Measurements from ENCODE around the gene ARHGEF19. TPM values are rescaled to one million over a fixed set of nuclear protein-coding genes. Genes with fewer than 3 reads are reported as not detected.

The ARHGEF19 gene
- total and polyA plus RNA-seq, 9 of the 15 experiments (the other 6 are each of a cell fraction or from before 2014, with no cell fraction given), result 0.73 to 21.0 (median 5.2) TPM

DNA sequence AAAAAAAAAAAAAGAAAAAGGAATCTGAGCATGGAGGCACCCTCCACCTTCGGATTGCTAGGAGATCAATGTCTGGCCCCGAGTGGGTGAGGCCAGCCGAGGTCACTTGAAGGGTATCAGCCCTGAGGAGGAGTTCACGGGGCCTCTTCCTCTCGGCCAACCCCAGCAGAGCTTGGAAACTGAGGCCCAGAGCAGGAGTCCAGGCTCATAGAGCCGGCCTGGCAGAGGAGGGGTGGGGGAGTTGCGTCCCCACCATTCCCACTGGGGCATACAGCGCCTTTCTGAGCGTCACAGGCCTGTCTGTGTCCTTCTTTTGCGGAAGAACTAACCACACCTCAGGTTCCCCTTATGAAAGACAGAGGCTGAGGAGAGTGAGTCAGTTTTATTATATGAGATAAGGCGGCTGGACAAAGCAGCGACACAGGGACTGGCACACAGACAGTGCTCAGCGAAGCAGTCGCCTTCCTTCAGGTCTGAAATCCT lies 39.4 kb downstream of the ARHGEF19 start (continued):
- TF ChIP-seq, protein P1, sequence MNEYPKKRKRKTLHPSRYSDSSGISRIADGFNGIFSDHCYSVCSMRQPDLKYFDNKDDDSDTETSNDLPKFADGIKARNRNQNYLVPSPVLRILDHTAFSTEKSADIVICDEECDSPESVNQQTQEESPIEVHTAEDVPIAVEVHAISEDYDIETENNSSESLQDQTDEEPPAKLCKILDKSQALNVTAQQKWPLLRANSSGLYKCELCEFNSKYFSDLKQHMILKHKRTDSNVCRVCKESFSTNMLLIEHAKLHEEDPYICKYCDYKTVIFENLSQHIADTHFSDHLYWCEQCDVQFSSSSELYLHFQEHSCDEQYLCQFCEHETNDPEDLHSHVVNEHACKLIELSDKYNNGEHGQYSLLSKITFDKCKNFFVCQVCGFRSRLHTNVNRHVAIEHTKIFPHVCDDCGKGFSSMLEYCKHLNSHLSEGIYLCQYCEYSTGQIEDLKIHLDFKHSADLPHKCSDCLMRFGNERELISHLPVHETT (CRISPR knock-in tag; conservative IDR thresholded peaks at IDR 0.05 in 1 of 2, IDR thresholded peaks at IDR 0.05 in 1 of 2), result peak in 1 of 2 experiments; percentile 48; a peak in 1 of 4 replicates
- TF ChIP-seq JUNB (CRISPR knock-in tag; conservative IDR thresholded peaks at IDR 0.05) (no peak), FOXJ2 (tag; IDR thresholded peaks at IDR 0.05) (no peak), DDX20 (tag; IDR thresholded peaks at IDR 0.05; ENCODE audit: low read depth) (no peak), PURB (CRISPR knock-in tag; IDR thresholded peaks at IDR 0.05; ENCODE audit: low read depth) (no peak), ETS2 (tag; IDR thresholded peaks at IDR 0.05; ENCODE audit: borderline replicate concordance, poor library complexity, severe bottlenecking) (no peak), BCOR (IDR thresholded peaks at IDR 0.05) (peak; percentile 46; the same call in 1 of the 2 replicates), MECOM (CRISPR knock-in tag; IDR thresholded peaks at IDR 0.05) (peak; percentile 75; the same call in 1 of the 2 replicates), RAD21 (CRISPR knock-in tag; conservative IDR thresholded peaks at IDR 0.05 in 1 of 2, IDR thresholded peaks at IDR 0.05 in 1 of 2) (no peak), RAD51 (IDR thresholded peaks at IDR 0.05; ENCODE audit: borderline replicate concordance, low read depth) (no peak), BMI1 (IDR thresholded peaks at IDR 0.05; ENCODE audit: low read length) (no peak), ATF1 (CRISPR knock-in tag; IDR thresholded peaks at IDR 0.05) (no peak), ATF1 (tag; IDR thresholded peaks at IDR 0.05) (peak; percentile 50), U2AF1 (optimal IDR thresholded peaks at IDR 0.05; ENCODE audit: low read depth, low read length) (no peak), HDAC8 (tag; IDR thresholded peaks at IDR 0.05) (no peak), RBM17 (IDR thresholded peaks at IDR 0.05; ENCODE audit: borderline replicate concordance, low read depth, low read length) (no peak)
- TF ChIP-seq, protein P2, sequence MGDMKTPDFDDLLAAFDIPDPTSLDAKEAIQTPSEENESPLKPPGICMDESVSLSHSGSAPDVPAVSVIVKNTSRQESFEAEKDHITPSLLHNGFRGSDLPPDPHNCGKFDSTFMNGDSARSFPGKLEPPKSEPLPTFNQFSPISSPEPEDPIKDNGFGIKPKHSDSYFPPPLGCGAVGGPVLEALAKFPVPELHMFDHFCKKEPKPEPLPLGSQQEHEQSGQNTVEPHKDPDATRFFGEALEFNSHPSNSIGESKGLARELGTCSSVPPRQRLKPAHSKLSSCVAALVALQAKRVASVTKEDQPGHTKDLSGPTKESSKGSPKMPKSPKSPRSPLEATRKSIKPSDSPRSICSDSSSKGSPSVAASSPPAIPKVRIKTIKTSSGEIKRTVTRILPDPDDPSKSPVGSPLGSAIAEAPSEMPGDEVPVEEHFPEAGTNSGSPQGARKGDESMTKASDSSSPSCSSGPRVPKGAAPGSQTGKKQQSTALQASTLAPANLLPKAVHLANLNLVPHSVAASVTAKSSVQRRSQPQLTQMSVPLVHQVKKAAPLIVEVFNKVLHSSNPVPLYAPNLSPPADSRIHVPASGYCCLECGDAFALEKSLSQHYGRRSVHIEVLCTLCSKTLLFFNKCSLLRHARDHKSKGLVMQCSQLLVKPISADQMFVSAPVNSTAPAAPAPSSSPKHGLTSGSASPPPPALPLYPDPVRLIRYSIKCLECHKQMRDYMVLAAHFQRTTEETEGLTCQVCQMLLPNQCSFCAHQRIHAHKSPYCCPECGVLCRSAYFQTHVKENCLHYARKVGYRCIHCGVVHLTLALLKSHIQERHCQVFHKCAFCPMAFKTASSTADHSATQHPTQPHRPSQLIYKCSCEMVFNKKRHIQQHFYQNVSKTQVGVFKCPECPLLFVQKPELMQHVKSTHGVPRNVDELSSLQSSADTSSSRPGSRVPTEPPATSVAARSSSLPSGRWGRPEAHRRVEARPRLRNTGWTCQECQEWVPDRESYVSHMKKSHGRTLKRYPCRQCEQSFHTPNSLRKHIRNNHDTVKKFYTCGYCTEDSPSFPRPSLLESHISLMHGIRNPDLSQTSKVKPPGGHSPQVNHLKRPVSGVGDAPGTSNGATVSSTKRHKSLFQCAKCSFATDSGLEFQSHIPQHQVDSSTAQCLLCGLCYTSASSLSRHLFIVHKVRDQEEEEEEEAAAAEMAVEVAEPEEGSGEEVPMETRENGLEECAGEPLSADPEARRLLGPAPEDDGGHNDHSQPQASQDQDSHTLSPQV (IDR thresholded peaks at IDR 0.05), result peak; percentile 94
- TF ChIP-seq, protein P3, sequence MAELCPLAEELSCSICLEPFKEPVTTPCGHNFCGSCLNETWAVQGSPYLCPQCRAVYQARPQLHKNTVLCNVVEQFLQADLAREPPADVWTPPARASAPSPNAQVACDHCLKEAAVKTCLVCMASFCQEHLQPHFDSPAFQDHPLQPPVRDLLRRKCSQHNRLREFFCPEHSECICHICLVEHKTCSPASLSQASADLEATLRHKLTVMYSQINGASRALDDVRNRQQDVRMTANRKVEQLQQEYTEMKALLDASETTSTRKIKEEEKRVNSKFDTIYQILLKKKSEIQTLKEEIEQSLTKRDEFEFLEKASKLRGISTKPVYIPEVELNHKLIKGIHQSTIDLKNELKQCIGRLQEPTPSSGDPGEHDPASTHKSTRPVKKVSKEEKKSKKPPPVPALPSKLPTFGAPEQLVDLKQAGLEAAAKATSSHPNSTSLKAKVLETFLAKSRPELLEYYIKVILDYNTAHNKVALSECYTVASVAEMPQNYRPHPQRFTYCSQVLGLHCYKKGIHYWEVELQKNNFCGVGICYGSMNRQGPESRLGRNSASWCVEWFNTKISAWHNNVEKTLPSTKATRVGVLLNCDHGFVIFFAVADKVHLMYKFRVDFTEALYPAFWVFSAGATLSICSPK (IDR thresholded peaks at IDR 0.05; ENCODE audit: borderline replicate concordance), result no peak
- TF ChIP-seq, protein P4, sequence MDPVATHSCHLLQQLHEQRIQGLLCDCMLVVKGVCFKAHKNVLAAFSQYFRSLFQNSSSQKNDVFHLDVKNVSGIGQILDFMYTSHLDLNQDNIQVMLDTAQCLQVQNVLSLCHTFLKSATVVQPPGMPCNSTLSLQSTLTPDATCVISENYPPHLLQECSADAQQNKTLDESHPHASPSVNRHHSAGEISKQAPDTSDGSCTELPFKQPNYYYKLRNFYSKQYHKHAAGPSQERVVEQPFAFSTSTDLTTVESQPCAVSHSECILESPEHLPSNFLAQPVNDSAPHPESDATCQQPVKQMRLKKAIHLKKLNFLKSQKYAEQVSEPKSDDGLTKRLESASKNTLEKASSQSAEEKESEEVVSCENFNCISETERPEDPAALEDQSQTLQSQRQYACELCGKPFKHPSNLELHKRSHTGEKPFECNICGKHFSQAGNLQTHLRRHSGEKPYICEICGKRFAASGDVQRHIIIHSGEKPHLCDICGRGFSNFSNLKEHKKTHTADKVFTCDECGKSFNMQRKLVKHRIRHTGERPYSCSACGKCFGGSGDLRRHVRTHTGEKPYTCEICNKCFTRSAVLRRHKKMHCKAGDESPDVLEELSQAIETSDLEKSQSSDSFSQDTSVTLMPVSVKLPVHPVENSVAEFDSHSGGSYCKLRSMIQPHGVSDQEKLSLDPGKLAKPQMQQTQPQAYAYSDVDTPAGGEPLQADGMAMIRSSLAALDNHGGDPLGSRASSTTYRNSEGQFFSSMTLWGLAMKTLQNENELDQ (CRISPR knock-in tag; IDR thresholded peaks at IDR 0.05; ENCODE audit: borderline replicate concordance), result no peak

Data from K562 (cell line).